Upper lobe of right lung (tissue), 1 donor: ENCODE data around the gene SYAP1. TPM values are rescaled to one million over a fixed set of nuclear protein-coding genes. Genes with fewer than 3 reads are reported as not detected.
"Not testable (repeated sequence)": the region's sequence is repeated elsewhere in the genome, so short reads cannot be mapped to it uniquely, and the experiment has no call there.

Experiments used
- ATAC-seq: fragments of 200-7000 bp; cut with Tn5 transposase; one replicate; pipeline ENCODE4 v1.9.1; 2020; ENCODE audit warnings: mild to moderate bottlenecking, moderate library complexity
- DNase-seq: peaks from one replicate; pipeline ENCODE4 v3.0.0-alpha.2; 2020
- H3K27ac ChIP-seq: fragments of 200-600 bp; one replicate; pipeline ENCODE4 v1.8.0; 2022
- H3K27me3 ChIP-seq: fragments of 200-600 bp; one replicate; pipeline ENCODE4 v1.8.0; 2022; ENCODE audit warnings: mild to moderate bottlenecking
- H3K36me3 ChIP-seq: fragments of 200-600 bp; one replicate; pipeline ENCODE4 v1.8.0; 2022
- H3K4me1 ChIP-seq: fragments of 200-600 bp; one replicate; pipeline ENCODE4 v1.8.0; 2022
- H3K4me3 ChIP-seq: fragments of 200-600 bp; one replicate; pipeline ENCODE4 v1.8.0; 2022; ENCODE audit warnings: mild to moderate bottlenecking
- H3K9me3 ChIP-seq: fragments of 200-600 bp; one replicate; pipeline ENCODE4 v1.8.0; 2022
- intact Hi-C: fragments of 100-400 bp; cut with DNase I; formaldehyde crosslinking; loops from one replicate; pipeline ENCODE4 v1.11.0; 2022
- total RNA-seq: library from RNA; stranded (reverse); fragmentation: NEBNext Ultra II Directional; extraction: Animal tissue kit (Norgen Biotek cat#: 25700); gene quantifications from one replicate; pipeline ENCODE4 v1.2.1, GENCODE V29; 2021
- TF ChIP-seq, protein P1 (sequence below): fragments of 200-600 bp; IDR thresholded peaks from one replicate; pipeline ENCODE4 v1.8.0; 2022; ENCODE audit warnings: antibody characterized with exemption
- donor health status: DM: no; HTN: yes; CAD: no; lungs with severe emphysema.

Gene SYAP1
- total RNA-seq, 1 donor from 2014 or later = 20.0 TPM

- Histone ChIP-seq H3K4me3 (no peak overlapping the region), H3K27ac (no peak overlapping the region), H3K36me3 (peaks cover 21% of the 10 kb centered on the region), H3K9me3 (no peaks in the 10 kb centered on the region), H3K4me1 (no peaks in the 10 kb centered on the region), H3K27me3 (no peaks in the 10 kb centered on the region)
- intact Hi-C loops = no loop called here
- ATAC-seq (no peak), DNase-seq (no peak)
- TF ChIP-seq, protein P1, sequence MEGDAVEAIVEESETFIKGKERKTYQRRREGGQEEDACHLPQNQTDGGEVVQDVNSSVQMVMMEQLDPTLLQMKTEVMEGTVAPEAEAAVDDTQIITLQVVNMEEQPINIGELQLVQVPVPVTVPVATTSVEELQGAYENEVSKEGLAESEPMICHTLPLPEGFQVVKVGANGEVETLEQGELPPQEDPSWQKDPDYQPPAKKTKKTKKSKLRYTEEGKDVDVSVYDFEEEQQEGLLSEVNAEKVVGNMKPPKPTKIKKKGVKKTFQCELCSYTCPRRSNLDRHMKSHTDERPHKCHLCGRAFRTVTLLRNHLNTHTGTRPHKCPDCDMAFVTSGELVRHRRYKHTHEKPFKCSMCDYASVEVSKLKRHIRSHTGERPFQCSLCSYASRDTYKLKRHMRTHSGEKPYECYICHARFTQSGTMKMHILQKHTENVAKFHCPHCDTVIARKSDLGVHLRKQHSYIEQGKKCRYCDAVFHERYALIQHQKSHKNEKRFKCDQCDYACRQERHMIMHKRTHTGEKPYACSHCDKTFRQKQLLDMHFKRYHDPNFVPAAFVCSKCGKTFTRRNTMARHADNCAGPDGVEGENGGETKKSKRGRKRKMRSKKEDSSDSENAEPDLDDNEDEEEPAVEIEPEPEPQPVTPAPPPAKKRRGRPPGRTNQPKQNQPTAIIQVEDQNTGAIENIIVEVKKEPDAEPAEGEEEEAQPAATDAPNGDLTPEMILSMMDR = no peak
These were observed 25.7 kb downstream of the SYAP1 start for GRCh38 chrX:16745102-16745501.

DNA sequence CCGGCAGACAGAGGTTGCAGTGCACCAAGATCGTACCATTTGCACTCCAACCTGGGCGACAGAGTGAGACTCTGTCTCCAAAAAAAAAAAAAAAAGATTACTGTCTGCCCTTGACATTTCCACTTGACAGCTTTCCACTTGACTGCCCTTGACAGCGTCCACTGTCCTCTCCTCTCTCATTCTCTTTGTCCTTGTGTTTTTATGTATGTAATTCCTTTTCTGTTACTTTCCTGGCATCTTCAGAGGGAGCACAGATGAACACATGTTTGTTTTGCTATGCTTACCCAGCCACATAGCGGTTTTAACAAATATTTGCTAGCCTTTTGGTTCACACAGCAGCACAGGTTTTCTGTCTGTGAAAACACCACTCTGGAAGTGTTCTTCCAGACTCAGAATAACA is 26.2 kb downstream of the SYAP1 start:
- no peak for ATAC-seq

DNA sequence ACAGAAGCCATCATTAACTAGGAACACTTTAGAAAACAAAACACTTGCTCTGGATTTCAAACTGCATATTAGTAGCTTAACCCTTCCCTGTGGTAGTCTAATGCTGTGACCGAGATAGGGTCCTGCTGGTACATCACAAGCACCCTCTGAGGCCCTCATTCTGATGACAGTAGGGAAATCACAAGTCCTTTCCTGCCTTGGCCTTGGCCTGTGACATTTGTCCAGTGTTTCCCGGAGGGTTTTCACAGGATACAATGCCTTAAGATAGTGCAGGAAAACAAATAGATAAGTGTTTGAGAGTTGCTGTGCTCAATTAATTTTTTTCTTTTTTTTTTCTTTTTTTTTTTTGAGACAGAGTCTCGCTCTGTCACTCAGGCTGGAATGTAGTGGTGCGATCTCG is 29.0 kb downstream of the SYAP1 start:
- TF ChIP-seq, protein P1 = no peak
- DNase-seq = no peak
- Histone ChIP-seq H3K36me3 (peaks cover 13% of the 10 kb centered on the region), H3K27ac (no peak overlapping the region), H3K4me3 (no peak overlapping the region), H3K27me3 (no peaks in the 10 kb centered on the region), H3K4me1 (no peaks in the 10 kb centered on the region), H3K9me3 (no peaks in the 10 kb centered on the region)
- intact Hi-C loops = no loop called here
- no peak for ATAC-seq

More for the DNA sequence above, 26.2 kb downstream of the SYAP1 start:
- Histone ChIP-seq H3K27me3 (no peaks in the 10 kb centered on the region), H3K4me1 (no peaks in the 10 kb centered on the region), H3K27ac (no peak overlapping the region), H3K9me3 (no peaks in the 10 kb centered on the region), H3K4me3 (no peak overlapping the region), H3K36me3 (peaks cover 21% of the 10 kb centered on the region)
- DNase-seq = no peak
- TF ChIP-seq, protein P1 = no peak
- intact Hi-C loops = no loop called here

GRCh38 chrX:16750136-16750535 is 30.7 kb downstream of the SYAP1 start:
- intact Hi-C loops = no loop called here
- no peaks in the 10 kb centered on the region for H3K4me1 ChIP-seq
- no peak overlapping the region for H3K4me3 ChIP-seq
- no peaks in the 10 kb centered on the region for H3K27me3 ChIP-seq
- ATAC-seq (no peak), DNase-seq (no peak)
- H3K27ac ChIP-seq = no peak overlapping the region
- H3K9me3 ChIP-seq = no peaks in the 10 kb centered on the region
- peaks cover 9% of the 10 kb centered on the region for H3K36me3 ChIP-seq
- TF ChIP-seq, protein P1 = no peak

DNA sequence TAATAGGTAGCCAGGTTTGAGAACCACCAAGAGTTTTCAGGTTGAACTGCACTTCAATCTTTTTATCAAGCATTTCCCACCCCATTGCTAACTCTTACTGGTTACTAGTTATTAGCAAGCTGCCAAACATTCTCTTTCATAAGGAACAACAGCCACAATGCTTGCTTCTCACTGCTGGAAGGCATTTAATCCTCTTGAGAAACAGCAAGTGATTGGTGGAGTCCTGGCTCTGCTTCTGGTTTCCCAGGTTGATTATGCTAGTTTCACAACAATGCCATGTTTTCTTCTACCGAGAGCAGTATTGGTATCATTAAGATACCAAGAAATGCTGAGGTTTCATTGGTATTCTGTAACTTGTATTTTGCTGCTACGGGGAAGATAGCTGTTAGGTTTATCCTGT is 34.6 kb downstream of the SYAP1 start:
- H3K27me3 ChIP-seq = no peaks in the 10 kb centered on the region
- no peaks in the 10 kb centered on the region for H3K4me1 ChIP-seq
- no peak for DNase-seq
- TF ChIP-seq, protein P1 = no peak
- intact Hi-C loops = no loop called here
- H3K36me3 ChIP-seq = peaks cover 39% of the 10 kb centered on the region
- H3K27ac ChIP-seq = no peak overlapping the region
- H3K4me3 ChIP-seq = no peak overlapping the region
- no peak for ATAC-seq
- H3K9me3 ChIP-seq = no peaks in the 10 kb centered on the region

DNA sequence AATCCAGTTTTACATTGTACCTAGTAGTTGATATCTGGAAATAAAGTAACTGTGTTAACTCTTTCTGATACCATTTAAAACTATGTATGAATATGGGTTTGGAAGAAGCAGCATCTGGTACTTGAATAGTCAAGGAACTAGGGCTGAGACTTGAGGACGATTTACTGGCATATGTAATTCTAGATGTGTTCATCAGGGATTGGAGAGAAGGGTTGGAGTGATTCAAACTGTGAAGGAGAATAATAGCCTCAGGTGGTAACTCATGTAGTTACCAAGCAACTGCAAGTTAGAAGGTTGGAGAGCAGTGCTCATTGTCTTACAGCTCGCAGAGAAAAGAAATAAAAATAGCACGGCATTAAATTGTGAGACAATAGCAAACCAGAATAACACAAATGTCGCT is 37.3 kb downstream of the SYAP1 start:
- Histone ChIP-seq H3K27me3 (no peaks in the 10 kb centered on the region), H3K27ac (no peak overlapping the region), H3K4me3 (no peak overlapping the region), H3K4me1 (no peaks in the 10 kb centered on the region), H3K36me3 (peaks cover 39% of the 10 kb centered on the region), H3K9me3 (no peaks in the 10 kb centered on the region)
- ATAC-seq (no peak), DNase-seq (no peak)
- TF ChIP-seq, protein P1 = no peak
- intact Hi-C loops = no loop called here

DNA sequence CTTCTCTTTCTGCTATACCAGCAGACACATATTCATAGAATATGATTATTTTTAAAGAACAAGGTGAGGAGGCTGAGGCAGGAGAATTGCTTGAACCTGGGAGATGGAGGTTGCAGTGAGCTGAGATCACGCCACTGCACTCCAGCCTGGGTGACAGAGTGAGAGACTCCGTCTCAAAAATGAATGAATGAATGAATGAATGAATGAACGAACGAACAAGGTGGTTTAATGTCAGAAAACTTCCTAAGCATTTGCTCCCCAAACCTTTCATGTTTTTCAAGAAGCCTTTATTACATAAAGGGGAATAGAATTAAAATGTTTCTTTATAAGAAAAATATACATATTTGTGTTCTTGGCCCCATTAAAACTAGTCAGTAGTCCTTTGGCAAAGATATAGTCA is 42.1 kb downstream of the SYAP1 start:
- H3K36me3 ChIP-seq = peaks cover 20% of the 10 kb centered on the region
- DNase-seq, H3K27ac ChIP-seq, H3K27me3 ChIP-seq, H3K4me3 ChIP-seq, H3K4me1 ChIP-seq, H3K9me3 ChIP-seq, ATAC-seq, intact Hi-C loops: not testable (repeated sequence)
